ENCODE results near the gene PVALB.

Gene PVALB

DNA sequence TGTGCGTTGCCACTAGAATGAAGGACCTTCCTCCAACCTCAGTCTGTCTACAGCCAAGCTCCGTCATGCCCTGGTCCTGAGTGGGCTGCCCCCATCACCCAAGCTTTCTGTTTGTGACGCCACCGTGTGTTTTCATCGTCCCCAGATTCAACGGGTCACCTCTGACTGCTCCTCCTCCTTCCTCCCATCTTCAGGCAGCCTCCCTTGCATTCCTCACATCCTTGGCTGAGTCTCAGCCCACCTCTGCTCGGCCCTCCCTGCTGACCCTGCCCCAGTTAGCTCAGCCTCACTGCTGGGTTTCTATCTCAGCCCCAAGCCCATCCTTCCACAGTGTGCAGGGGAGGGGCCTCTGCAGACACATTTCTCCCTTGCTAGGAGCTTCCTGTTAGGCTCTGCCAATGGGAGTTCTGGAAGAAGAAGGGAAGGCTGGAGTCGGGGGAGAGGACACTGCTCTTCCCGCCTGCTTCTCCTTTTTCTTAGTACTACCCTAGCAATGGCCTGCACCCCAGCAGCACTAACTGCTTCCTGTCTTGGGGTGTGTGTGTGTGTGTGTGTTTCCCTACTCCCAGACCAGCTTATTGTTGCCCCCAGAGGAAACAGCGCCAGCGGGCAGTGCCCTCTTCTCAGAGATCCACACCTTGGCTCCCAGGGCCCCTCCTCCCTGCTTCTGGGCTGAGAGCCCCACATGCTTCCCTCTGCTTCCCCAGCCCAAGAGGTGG is 46.2 kb downstream of the PVALB start:
- no peak for DNase-seq

DNA sequence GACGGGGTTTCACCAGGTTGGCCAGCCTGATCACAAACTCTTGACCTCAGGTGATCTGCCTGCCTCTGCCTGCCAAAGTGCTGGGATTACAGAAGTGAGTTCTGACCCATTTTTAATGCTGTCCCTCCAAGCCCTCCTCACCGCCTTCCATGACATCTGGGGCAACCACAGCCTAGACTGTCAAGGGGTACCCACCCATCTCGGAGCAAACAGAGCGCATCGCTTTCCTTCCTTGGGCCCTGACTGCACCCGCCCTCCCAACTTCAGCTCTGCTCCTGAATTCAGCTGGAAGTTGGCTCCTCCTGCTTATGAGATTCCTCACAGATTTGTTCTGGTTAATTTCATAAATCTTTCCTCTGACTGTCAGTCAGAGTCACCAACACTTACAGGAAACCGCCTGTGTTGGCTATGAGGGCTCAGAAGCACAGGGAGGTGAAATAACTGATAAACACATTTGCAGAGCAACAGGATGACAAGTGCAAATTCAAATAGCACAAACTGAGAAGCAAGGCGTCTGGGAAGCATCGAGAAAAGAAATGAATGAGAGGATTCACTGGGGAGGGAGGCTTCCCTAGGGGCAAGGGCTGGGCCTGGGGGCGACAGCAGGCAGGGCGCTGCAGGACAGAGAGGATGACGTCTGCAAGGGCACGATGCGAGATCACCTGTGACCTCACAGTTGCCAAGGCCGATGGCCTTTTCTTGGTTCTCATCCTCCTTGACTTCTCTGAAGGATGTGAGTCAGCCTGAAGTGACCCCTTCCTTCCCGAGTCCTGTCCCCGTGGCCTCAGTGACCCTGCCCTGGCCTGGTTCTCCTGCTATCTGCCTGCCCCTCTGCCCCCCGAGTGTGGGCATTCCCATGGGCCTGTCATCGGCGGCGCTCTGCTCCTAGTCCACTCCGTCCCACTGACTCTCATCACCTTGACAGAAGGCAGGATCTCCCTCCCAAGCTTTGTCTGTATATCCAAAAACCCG is 47.0 kb downstream of the PVALB start:
- no peak for DNase-seq

DNA sequence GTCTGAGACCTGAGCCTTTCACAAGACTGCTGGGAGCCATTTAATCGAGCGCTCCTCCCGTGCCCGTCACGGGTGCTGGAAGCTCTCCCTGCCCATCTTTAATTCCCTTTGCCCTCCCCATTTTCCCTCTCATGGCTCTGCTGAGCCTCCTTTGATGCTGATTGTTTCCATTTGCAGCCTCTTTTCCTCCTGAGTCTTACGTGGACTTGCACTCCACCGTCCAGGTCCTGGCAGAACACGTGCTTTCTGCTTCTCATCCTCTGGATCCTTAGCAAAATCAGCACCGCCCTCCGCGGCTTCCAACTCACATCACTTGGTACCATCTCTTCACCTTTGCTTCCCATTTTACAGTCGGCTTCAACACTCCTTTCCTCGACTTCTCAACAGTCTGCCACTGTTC is 48.2 kb downstream of the PVALB start:
- DNase-seq = no peak

DNA sequence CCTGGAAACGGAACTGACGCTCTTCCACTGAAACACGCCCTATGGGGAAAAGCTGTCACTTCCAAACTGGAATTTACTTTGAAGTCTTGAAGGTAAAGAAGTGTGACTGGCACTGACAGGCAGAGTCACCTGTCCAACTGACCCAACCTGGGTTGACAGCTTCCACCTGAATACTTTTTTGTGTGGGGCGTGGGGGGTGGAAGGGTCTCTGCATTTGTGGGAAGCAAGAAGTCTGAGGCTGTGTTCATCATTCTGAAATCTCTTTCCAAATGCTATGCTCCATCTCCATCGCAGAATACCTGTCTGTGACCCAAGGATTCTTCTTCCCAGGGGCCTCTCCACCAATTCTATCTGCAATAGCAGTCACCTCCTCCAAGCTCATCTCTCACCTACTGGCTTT is 48.7 kb downstream of the PVALB start:
- no peak for DNase-seq

DNA sequence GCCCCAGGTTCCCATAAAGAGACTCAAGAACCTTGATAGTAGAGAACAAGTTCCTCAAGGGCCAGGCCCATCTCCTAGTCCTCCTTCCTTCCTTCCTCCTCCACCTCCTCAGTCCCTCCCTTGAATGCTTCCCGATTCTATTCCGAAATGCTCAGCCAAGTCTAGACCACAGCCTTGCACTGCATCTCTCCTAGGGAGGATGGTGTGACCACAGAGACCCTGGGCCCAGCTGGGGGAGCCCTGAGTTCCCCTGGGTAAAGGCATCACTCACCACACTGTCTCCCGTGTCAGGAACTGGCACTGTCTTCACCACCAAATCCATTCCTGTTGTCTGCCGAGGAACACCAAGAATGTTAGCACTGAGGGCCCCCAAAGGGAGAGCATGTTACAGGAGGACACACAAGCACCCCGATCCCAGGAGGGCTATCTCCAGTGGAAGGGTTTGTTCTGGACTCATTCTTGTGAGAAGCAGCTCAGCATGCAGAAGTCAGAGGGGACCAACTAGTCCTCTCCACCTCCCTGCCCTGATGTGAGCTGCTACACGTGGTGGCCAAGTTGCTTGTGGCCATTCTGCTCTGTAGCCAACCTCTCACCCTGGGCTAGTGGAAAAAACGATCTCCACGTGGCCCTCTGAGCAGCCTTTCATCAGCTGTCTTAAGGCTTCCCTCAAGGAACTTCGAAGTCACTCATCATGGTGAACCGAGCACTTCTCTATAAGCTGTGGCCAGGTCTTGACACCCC is 49.6 kb downstream of the PVALB start:
- no peak for DNase-seq

DNA sequence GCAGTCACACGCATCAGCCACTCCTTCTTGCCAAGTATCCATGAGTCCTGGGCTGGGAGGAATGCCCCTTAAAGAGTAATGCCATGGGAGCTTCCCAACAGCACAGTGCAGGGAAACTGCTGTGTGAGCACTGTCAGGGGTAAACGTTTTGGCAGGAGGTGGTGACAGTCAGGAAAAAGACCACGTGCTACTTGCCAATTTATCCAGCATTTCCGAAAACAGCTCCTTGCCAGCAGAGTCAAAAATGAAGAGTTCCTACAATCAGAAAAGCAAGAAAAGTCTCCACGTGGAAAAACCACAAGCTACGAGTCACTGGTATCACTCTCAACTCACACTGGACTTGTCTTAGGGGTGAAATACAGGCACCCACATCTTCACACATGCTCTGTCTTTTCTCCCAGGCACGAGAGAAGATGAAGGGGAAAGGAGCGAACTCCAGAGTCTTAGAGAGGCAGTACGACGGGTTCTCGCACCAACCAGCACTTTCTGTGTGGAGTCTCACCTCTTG is 50.8 kb downstream of the PVALB start:
- no peak for DNase-seq

DNA sequence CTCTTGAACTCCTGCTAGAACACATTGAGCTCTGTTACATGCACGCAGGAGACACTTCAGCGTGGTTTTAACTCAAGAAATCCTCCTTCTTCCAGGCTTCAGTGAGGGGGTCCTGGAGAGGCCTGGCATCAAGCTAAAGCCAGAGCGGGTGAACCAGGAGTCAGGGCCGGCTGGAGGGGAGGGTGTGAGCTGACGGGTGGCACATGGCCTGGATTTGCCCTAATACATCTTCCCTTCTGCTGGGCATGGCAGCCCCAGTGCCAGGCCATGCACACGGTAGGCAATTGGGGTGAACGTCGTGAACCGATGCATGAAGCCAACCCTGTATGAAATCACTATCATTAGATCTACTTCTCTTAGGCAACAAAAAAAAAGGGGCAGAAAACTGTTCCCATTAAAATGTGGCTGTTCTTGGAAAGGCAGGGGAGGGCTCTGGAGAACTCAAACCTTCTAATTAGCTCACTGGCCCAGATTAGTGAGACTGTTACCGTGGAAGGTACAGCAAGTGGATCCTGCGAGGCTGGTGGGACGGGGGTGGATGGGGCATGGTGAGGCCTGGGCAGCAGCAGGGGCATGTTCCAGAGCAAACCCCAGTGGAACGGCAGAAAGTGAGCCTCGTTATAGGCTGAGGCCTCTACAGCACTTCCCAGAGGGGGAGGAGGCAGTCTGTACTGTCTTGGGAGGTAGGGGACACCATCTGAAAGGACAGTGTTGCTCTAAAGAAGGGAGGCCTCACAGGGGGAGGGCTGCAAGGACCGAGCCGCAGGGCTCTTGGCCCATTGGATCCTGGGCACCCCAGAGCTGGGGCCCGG is 51.5 kb downstream of the PVALB start:
- no peak for DNase-seq

DNA sequence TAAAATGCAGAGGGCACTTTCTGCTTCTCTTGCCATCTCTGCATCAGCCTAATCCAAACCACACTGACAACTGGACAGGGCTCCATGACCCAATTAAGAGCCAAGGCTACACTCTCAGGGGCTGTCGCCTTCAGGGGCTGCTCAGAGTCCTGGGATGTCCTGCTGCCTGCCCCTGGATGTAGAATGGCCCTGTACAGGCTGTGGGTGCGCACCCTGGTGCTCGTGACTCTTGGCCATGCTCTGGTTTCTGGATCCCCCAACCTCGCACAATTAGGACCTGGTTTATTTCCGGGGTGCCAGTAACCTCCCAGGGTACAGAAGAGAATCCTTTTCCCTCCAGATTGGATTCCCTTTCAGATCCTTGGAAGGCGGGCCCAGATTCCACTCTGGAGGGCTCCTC is 52.2 kb downstream of the PVALB start:
- no peak for DNase-seq

DNA sequence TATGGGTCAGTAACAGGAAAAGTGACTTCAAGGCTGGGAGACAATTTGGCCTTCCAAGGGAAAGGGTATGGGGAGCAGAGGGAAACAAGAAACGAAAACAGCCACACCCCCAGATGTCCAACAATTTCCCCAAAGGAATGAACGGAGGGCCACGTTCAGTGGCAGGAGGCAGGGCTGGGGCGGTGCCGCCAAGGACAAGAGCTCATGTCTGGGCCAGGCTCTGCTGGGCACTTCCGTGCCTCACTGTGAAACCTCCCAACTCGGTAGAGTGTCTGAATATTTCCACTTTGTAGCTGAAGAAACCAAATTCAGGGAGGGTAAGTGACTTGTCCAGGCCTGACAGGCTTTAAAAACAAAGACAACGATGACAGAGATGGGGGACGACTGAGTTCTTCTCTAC is 52.8 kb downstream of the PVALB start:
- no peak for DNase-seq

DNA sequence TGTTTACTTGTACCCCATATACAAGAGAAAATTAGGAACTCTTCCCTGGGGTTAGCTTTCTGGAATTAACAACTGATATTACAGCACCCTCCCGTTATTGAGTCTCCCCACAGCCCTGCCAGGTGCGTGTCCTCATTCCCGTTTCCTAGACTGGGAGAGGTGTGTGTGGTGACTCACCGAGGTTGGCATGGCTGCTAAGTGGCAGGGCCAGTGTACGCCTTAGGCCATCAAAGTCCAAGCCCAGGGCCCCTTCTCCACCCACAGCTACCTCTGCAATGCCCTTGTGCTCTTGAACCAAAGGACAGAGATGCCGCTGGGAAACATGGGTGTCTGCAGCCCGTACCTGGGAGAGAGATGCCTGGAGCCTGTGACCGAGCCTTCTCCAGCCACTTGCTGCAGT is 53.3 kb downstream of the PVALB start:
- DNase-seq = no peak

DNA sequence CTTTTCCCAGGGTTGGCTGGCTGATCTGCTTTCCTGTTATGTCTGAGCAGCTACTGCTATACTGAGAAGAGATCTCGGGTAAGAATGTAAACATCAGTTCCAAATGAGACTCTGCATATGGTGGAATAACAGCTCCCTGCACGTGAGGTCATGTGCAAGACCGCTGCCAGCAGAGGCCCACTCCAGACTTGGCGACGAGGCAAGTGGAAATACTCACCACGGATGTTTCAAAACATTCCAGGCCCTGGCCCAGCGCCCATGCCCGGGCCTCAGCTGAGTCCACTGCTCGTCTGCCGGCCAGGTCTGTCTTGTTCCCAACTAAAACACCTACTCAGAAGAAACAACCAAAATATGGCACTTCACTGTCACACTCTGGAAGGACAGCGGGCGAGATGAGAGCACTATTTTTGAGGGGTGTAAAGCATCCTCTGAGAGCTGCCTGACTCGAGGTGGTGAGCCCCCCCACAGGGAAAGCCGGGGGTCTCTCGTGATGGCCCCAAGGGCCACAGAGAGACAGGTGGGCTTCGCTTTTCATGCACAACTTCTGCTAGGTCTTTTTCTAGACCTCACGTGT is 54.1 kb downstream of the PVALB start:
- DNase-seq = no peak

DNA sequence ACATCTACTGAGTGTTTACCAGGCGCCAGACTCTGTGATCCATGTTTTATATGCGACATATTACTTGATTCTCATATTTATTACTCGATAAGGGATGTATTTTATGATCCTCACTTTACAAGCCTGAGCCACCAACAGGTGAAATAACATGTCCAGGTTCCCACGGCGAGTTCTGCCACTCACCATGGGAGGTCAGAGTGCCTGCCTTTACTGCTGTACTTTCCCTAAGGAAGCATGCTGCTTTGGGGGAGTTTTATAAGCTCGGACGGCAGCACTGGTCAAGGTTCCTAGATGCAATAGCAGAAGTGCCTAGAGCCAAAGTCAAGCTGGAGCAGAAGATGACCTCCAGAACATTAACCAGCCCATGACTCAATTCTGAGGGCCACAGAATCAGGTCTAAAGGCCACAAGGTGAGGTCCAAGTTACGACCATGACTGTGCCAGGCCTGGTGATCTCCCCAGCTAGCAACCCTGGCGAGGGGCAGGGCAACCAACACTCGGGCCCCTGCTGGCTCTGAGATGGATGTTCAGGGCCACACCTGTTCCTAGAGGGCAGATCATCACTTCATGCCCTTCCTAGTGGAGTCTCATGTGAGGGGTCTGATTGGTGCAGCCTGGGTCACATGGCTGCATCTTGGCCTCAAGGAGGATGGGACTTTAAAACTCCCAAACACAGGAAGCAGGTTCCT is 55.1 kb downstream of the PVALB start:
- DNase-seq = no peak

DNA sequence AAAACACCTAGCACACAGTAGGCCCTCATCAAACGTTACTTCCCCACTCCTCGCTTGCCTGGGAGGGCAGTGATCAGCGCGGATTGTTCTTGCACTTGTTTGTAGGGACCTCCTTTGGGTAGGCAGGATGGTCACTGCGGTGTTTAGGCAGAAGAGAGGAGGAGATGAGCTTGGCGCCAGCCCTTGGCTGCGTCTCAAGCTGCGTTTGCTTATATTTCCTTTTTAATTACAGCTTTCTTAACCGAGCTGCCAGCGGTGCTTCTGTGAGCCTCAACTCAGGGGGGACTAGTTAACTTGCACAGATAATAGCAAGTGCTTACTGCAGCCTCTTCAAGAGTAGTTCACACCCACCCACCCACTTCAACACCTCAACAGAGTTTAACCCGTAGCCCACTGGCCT is 56.0 kb downstream of the PVALB start:
- no peak for DNase-seq

DNA sequence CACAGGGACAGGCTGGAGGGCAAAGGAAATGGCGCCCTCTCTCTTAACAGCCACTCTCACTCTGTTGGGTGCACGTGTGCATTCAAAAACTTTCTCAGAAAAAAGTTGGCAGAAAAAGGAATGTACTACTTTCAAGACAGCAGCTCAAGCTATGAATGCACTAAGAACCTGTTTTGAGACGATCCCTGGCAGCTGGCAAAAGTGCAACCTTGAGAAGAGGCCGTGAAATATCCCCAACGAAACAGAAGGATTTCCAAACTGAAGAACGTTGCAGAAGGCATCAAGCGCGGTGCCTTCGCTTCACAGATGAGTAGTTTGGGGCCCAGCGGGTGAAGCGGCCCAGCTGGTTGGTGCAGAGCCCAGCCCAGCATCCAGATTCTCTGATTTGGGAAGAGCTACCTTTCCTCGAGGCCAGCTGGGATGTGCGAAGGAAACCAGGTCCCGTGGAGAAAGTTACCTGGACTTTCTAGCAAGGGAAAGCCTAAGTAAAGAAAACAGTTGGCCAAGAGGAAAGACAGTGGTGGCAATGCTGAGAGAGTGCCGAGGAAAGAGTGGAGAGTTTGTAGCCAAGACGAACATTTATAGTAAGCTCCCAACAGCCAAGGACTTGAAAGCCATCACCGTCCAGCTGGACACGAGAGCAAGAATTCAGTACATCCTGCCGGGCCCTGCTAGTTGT is 57.2 kb downstream of the PVALB start:
- DNase-seq = no peak

DNA sequence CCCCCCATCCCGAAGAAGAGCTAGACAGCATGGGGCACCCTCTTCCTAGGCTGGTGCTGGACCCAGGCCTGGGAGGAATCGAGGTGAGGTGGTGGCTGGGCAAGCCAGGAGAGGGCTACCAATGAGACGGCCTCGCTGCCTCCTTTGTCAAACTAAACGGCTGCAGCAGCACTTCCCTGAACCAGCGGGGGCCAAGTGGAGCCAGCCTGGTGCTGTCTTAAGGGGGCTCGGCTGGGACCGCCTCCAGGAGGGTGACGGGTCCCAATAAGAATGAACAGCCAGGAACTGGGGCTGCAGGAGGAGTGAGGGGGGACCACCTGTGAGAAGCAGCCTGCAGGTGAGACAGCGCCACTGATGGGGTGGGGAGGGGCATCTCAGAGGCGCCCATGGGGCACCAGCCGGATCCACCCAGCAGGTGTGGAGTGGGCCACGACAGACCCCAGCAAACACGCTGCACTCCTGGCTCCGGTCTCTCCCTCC is 58.0 kb downstream of the PVALB start:
- no peak for DNase-seq

DNA sequence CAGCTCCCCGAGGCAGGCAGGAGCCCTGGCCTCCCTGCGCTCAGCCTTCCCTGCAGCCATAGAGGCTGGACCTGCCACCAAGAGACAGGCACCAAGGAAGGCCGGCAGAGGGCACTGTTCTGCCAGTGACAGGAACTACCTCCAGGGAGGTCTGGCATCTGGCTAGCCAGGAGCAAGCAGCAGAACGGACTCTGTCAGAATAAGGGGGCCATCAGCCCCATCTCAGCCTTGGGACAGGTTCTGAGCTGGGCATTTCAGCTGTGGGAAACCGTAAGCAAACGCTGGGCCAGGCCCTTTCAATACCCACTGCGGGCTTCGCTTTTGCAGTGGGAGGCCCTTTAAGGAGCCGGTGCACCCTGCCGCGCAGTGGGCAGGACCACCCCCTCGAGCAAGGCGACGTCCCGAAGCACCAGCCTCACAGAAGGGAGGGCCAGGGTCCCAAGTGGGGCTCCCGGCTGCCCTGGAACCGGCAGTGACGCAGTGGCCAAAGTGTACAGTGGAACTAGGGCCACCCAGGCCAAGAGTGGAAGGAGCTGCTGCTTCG is 59.1 kb downstream of the PVALB start:
- no peak for DNase-seq

DNA sequence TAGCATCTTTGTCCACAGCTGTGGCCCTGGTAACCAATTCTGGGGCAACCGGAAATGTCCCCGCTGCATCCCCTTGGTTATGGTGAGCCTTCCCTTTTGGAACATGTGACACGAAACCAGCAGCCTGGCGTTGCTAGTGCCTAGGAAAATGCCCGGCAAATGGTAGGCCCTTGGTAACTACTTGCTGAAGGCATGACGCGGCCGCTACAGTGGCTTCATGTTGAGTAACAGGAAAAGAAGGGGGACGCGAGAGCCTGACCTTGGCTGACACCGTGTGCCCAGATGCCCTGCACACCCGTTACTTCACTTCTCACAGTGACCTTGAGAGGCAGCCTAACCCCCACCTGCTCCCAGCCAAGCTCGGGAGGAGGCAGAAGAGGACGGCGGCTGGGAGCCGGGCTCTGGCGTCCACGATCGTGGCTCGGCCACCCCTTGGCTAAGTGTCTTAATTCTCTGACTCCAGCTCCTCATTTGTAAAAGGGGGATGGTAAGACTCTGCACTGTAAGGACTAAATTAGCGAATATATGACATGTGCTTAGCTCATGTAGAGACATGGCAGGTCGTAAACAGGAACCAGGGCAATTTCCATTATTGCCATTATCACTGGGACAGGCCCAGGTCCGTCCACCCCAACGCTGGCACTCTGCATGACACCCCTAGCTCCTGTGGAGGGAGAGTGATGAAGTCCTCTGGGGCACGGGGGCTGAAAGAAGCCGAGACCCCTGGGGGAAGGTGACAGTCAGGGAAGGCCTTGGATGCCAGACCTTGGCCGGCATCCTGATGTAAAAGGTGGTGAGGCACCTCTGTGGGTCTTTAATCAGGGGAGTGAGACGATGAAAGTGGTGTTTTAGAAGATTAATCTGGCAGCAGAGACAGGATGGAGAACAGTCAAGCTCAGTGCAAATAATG is 59.8 kb downstream of the PVALB start:
- no peak for DNase-seq

DNA sequence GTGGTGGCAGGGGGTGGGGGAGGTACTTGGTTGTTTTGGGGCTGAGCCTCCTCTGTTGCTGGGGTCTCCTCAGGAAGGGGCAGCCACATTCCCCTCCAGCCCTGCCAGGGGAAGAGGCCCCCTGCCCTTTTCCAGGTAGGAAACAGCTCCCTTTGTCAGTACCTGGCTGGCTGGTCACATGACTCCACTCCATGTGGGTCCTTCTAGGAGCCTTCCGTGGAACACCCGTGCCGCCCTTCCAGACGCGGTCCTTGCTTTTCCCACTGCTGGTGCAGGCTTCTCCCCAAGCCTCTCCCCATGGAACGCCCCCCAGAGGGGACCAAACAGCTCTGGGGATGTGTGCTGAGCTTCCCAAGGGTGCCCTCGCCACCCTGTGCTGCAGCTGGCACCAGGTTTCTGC is 60.8 kb downstream of the PVALB start:
- no peak for DNase-seq

DNA sequence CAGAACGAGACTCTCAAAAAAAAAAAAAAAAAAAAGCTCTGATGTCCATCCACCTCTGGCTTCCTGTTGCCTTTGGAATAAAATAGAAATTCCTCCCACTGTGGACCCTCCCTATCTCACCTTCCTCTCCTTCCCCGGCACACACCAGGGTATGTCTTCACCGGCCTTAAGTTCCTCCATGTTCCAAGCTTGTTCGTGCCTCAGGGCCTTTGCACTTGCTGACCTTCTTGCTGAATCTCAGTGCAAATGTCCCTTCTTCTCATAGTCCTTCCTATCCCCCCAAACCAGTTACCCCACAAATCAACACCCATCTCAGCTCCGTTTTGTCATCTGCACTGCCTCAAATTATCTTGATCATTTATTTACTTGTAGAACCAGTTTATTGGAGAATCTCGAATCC is 61.5 kb downstream of the PVALB start:
- DNase-seq = no peak

All from cortex of kidney (tissue), 1 donor.